ENCODE results near the gene RNF31.

RNF31 gene

DNA sequence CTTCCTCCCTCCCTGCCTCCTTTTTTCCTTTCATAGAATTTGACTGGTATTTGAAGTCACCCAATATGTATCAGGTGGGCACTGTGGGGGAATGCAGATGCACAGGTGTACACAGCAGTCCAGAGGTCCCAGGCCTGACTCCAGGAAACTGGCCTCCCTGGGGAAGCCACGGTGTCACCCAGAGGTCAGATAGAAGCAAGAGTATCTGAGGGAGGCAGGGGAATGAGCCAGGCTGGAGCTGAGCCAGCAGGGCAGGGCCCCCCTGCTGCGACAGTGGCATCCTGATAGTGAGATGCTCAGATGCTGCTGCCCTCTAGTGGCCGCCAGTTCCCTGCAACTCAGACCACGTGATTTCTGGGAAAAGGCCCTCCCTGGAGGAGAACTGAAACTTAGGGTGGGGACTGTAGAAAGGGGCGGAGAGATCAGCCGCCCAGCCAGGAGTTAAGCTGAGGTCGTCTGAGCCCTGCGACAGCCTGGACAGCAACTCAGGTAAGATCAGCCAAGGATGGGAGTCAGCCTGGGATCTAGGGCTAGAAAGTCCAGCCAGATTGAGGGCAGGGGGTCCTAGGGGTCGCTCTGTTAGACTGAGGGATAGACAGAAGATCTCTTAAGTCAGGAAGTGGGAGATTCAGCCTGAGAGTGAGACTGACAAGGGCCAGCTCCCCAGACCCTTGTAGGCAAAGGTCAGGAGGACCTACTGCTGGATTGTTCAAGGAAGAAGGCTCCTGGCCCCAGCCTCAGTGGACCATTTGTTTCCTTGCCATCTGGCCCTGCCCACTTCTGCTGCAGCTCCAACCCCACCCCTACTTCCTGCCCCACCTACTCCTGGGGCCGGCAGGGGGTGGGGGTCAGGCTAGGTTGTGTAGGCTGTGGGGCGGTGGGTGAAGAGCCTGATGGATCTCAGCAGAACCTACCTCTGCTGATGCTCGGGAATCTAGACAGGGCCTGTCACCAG lies 13.8 kb downstream of the RNF31 start, which contains the start of gene IRF9:
TSS of gene IRF9 (plus strand) at position 416 of the 955 bp plus-strand sequence. CDS start 880 bp downstream, outside the sequence.
- DNase-seq: peak; percentile 89 to 97 (median 95)

- DNase-seq: no peak
Observed at GRCh38 chr14:24162093-24162492, 14.8 kb downstream of the RNF31 start.

DNA sequence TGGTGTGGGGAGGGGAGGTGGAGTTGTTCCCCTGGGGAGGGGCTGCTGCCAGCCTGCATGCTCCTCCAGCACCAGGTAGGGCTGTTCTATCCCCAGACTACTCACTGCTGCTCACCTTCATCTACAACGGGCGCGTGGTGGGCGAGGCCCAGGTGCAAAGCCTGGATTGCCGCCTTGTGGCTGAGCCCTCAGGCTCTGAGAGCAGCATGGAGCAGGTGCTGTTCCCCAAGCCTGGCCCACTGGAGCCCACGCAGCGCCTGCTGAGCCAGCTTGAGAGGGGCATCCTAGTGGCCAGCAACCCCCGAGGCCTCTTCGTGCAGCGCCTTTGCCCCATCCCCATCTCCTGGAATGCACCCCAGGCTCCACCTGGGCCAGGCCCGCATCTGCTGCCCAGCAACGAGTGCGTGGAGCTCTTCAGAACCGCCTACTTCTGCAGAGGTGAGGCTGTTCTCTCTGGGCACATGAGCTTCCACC lies 17.3 kb downstream of the RNF31 start:
- no peak for DNase-seq

GRCh38 chr14:24165785-24166184 lies 18.5 kb downstream of the RNF31 start:
- no peak for DNase-seq

- DNase-seq: no peak
Observed at GRCh38 chr14:24167469-24168114, 20.3 kb downstream of the RNF31 start.

DNA sequence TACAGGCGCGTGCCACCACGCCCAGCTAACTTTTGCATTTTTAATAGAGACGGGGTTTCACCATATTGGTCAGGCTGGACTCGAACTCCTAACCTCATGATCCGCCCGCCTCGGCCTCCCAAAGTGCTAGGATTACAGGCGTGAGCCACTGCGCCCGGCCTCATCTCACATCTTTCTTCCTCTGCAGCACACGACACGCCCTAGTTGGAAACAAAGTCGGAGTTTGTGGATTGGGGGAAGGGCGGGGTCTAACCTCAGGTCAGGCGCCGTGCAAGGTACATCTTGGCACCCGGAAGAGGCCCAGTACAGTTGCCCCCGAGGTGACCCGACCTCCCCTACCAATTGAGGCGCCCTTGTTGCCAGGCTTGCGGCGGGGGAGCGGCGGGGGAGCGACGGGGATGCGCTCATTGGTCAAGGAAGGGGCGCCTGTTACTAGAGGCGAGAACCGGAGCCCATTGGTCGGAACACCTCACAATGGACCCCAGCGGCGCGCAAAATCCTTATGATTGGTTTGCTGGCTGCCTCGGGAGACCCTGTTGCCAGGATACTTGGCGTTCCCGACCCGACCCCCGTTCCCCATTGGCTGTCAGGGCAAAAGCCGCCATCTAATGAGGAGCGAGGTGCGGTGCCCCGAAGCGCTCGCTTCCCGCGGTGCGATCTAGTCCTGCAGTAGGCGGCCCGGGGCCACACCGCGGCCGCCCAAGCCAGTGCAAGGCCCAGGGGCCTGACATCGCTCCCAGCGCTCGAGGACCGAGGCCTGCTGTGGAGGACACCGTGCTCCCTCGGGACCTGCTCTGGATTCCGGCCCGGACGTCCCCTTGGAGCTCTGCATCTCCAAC lies 24.3 kb downstream of the RNF31 start, which contains the start of gene REC8:
TSS of gene REC8 (plus strand) at position 659 of the 839 bp plus-strand sequence. CDS start 473 bp downstream, outside the sequence.
- peak; percentile 47 to 79 (median 60) for DNase-seq

GRCh38 chr14:24172261-24172860 lies 25.1 kb downstream of the RNF31 start:
- DNase-seq: no peak

GRCh38 chr14:24172871-24173281 lies 25.6 kb downstream of the RNF31 start:
- no peak for DNase-seq

GRCh38 chr14:24176599-24176998 lies 29.3 kb downstream of the RNF31 start:
- no peak for DNase-seq

- DNase-seq: no peak
Observed at GRCh38 chr14:24177041-24177825, 29.9 kb downstream of the RNF31 start.

GRCh38 chr14:24177891-24178290 lies 30.6 kb downstream of the RNF31 start:
- DNase-seq: no peak

GRCh38 chr14:24178399-24179178 lies 31.3 kb downstream of the RNF31 start:
- DNase-seq: no peak

DNA sequence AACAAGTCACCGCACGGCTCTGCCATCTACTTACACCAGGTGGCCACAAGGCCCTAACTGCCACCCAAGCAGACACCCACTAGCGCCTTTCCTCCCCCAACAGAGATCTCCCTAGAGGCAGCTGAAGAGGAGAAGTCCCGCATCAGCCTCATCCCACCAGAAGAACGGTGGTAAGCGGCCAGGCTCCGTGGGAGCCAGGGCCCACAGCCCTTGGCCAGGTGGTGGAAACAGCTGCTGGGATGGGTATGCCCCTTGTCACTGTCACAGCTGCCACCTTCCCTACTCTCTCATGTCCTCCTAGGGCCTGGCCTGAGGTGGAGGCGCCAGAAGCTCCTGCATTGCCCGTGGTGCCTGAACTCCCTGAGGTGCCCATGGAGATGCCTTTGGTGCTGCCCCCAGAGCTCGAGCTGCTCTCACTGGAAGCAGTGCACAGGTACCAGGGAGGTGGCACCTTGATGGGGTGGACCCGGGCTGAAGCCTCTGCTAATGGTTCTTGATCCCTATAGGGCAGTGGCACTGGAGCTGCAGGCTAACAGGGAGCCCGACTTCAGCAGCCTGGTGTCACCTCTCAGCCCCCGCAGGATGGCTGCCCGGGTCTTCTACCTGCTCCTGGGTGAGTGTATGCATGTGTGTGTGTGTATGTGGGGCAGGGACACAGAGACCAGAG lies 32.1 kb downstream of the RNF31 start:
- DNase-seq: no peak

DNA sequence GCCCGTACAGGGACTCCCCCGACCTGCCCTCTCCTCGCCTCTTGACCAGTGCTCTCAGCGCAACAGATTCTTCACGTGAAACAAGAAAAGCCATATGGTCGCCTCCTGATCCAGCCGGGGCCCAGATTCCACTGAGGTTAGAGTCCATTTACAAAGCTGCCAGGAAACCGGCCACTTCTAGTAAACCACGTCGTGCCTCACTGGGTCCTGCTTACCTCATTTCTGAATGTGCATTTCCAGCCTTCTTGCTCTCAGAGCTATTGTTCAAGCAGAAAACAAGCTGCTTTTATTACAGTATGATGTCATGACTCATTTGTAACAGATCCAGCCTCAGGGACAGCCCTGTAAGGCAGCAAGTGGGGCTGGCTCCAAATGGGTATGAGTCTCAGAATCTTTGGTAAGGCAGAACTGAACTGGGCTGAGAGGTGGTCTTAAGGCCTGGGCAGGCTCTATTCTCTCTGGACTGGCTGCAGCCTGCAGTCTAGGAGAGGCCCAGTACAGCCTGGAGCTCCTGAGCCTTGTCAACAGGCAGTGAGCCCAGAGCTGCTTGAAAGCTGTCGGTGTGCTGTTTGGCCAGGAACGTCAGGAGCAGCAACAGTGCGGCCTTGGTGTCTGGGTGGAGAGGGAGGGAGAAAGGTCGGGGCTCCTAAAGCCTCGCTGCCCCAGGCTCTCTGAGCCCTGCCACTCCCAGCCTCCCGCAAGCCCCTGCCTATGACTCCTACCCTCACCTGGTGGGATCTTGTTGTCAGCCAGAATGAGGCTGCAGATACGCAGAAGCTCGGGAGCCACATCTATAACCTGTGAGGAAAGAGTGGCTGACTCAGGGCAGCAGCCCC lies 32.9 kb downstream of the RNF31 start:
- no peak for DNase-seq

DNA sequence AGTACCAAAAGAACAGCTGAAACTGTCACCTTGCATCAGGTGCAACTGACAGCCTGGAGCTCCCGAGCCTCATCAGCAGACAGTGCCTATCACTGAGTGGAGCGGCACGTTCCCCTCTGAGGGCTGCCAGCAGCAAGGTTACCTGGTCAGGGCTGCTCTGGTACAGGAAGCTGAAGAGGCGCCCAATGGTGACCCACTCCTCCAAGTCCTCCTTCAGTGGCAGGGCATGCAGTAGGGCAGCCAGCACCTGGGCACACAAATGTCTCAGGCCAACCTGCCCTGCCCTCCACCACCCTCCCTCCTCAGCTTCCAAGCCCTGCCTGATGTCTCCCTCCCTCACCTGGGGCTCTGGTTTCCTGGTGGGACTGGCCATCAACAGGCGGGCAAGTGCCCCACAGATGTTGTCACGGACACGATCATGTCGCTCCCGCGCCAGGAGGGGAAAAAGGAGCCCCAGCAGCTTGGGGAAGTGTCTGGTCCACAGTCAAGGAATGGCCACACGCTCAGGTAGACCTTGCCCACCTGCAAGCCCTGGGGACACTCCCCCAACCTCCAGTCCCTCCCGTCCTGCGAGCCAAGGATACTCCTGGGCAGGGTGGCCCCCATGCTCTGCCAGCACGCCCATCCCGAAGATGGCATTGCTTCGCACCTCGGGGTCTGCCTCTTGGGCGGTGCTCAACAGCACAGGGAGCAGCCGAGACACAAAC lies 34.2 kb downstream of the RNF31 start:
- DNase-seq: no peak

GRCh38 chr14:24182110-24182882 lies 35.0 kb downstream of the RNF31 start:
- DNase-seq: no peak

- no peak for DNase-seq
Observed at GRCh38 chr14:24183014-24183481, 35.8 kb downstream of the RNF31 start.
